Loucy (cell line): ENCODE measurements around the gene BACH2.

Source experiments
- H2AFZ ChIP-seq: fragments of 200-600 bp; sonication (generic); 2 replicates; pipeline ENCODE4 v1.6.0; 2016; ENCODE audit warnings: antibody characterized with exemption, mild to moderate bottlenecking, low read length, moderate library complexity
- H3F3A ChIP-seq: fragments of 200-600 bp; 2 replicates; pipeline ENCODE4 v1.6.0; 2016; ENCODE audit warnings: antibody characterized with exemption, low read depth, mild to moderate bottlenecking
- H3K27me3 ChIP-seq: fragments of 200-600 bp; sonication (generic); 2 replicates; pipeline ENCODE4 v1.6.1; 2014; ENCODE audit warnings: low read length, mild to moderate bottlenecking; ENCODE audit not compliant: insufficient read depth, poor library complexity, severe bottlenecking
- H3K36me3 ChIP-seq: fragments of 200-600 bp; sonication (generic); 2 replicates; pipeline ENCODE4 v1.6.1; 2016; ENCODE audit warnings: low read length; ENCODE audit not compliant: insufficient read depth
- H3K4me1 ChIP-seq: fragments of 200-600 bp; sonication (generic); 2 replicates; pipeline ENCODE4 v1.5.1; 2014; ENCODE audit warnings: low read length, mild to moderate bottlenecking; ENCODE audit not compliant: insufficient read depth, poor library complexity, severe bottlenecking
- H3K4me2 ChIP-seq: fragments of 200-600 bp; sonication (generic); 2 replicates; pipeline ENCODE4 v1.6.0; 2014; ENCODE audit warnings: antibody characterized with exemption, low read length, low read depth, mild to moderate bottlenecking; ENCODE audit not compliant: poor library complexity, severe bottlenecking
- H3K4me3 ChIP-seq: fragments of 200-600 bp; sonication (generic); 2 replicates; pipeline ENCODE4 v1.5.1; 2014; ENCODE audit warnings: low read length, mild to moderate bottlenecking, mixed read lengths; ENCODE audit not compliant: poor library complexity, severe bottlenecking
- H3K79me2 ChIP-seq: fragments of 200-600 bp; sonication (generic); 2 replicates; pipeline ENCODE4 v1.6.1; 2014; ENCODE audit warnings: low read length; ENCODE audit not compliant: insufficient read depth
- H3K9ac ChIP-seq: fragments of 200-600 bp; sonication (generic); 2 replicates; pipeline ENCODE4 v1.6.0; 2014; ENCODE audit warnings: mild to moderate bottlenecking, low read depth, low read length, moderate library complexity; ENCODE audit not compliant: poor library complexity, severe bottlenecking
- H3K9me2 ChIP-seq: fragments of 200-600 bp; sonication (generic); replicated peaks from 2 replicates; pipeline ENCODE4 v1.6.1; 2016; ENCODE audit warnings: low read depth, low read length, mixed read lengths
- H3K9me3 ChIP-seq: fragments of 200-600 bp; sonication (generic); 2 replicates; pipeline ENCODE4 v1.6.1; 2014; ENCODE audit warnings: mild to moderate bottlenecking, antibody characterized with exemption, low read length, low read depth; ENCODE audit not compliant: insufficient read depth
- H4K20me1 ChIP-seq: fragments of 200-600 bp; sonication (generic); 2 replicates; pipeline ENCODE4 v1.6.0; 2014; ENCODE audit warnings: antibody characterized with exemption, low read length, mild to moderate bottlenecking; ENCODE audit not compliant: insufficient read depth, poor library complexity, severe bottlenecking
- EZH2phosphoT487 ChIP-seq: fragments of 200-600 bp; IDR thresholded peaks from 2 replicates; pipeline ENCODE4 v1.6.1; 2018; ENCODE audit warnings: antibody characterized with exemption, mild to moderate bottlenecking, moderate library complexity, borderline replicate concordance
- TF ChIP-seq, protein P1 (sequence below): fragments of 200-600 bp; sonication (generic); conservative IDR thresholded peaks from 2 replicates; pipeline ENCODE4 v1.5.1; 2014; ENCODE audit warnings: mild to moderate bottlenecking, antibody characterized with exemption, low read length

Gene BACH2

DNA sequence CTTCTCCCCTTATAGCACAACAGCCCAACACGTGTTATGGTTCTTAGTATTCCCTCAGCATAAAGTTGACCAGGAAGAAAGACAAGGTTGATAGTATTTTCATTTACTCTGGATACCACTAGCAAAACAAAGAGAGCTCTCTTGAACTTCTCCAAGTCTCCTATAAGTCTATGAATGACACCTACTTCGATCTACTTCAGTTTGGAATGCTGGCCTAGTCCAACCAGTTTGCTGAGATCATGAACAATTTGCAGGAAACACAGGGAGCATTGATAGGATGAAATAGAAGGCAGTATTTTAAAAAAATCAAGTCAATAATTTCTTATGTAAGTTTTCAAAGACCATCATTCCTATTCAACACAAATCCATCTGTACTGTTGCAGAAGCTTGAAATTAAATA, 308.8 kb downstream of the BACH2 start:
- Histone ChIP-seq H3F3A (no peaks in the 10 kb centered on the region), H3K9ac (no peak overlapping the region), H3K4me3 (no peak overlapping the region), H3K79me2 (no peaks in the 10 kb centered on the region), H3K27me3 (no peaks in the 10 kb centered on the region), H2AFZ (no peak overlapping the region), H4K20me1 (no peaks in the 10 kb centered on the region), H3K9me2 (no peaks in the 10 kb centered on the region), H3K4me1 (no peaks in the 10 kb centered on the region), H3K9me3 (no peaks in the 10 kb centered on the region), H3K4me2 (no peak overlapping the region), H3K36me3 (peaks cover 5% of the 10 kb centered on the region; the same call in 1 of the 2 replicates)
- TF ChIP-seq, protein P1, sequence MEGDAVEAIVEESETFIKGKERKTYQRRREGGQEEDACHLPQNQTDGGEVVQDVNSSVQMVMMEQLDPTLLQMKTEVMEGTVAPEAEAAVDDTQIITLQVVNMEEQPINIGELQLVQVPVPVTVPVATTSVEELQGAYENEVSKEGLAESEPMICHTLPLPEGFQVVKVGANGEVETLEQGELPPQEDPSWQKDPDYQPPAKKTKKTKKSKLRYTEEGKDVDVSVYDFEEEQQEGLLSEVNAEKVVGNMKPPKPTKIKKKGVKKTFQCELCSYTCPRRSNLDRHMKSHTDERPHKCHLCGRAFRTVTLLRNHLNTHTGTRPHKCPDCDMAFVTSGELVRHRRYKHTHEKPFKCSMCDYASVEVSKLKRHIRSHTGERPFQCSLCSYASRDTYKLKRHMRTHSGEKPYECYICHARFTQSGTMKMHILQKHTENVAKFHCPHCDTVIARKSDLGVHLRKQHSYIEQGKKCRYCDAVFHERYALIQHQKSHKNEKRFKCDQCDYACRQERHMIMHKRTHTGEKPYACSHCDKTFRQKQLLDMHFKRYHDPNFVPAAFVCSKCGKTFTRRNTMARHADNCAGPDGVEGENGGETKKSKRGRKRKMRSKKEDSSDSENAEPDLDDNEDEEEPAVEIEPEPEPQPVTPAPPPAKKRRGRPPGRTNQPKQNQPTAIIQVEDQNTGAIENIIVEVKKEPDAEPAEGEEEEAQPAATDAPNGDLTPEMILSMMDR: no peak
- TF ChIP-seq EZH2phosphoT487: no peak

DNA sequence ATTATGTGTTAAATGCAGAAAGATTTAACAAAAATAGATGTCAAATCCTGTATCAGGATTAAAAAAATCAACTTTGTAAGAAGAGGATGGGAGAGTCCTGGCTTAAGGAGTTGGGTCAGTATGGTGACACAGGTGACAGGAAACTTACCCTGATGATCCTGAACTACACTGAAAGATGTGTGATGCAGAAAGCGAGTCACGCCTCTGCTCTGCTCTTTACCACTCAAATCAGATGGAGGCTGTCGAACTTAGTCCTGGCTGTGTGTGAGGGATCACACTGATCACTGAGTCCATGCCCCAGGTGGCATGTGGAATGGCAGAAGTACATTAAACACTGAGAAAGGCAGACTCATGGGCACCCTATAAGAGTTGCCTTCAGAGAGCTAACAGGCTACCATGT, 309.5 kb downstream of the BACH2 start:
- Histone ChIP-seq H3F3A (no peaks in the 10 kb centered on the region), H3K36me3 (peaks cover 5% of the 10 kb centered on the region; the same call in 1 of the 2 replicates), H3K79me2 (no peaks in the 10 kb centered on the region), H4K20me1 (no peaks in the 10 kb centered on the region), H3K4me1 (no peaks in the 10 kb centered on the region), H3K27me3 (no peaks in the 10 kb centered on the region), H3K9me3 (no peaks in the 10 kb centered on the region), H2AFZ (no peak overlapping the region), H3K9me2 (no peaks in the 10 kb centered on the region), H3K4me3 (no peak overlapping the region), H3K4me2 (no peak overlapping the region), H3K9ac (no peak overlapping the region)
- TF ChIP-seq EZH2phosphoT487: no peak
- TF ChIP-seq, protein P1: no peak

DNA sequence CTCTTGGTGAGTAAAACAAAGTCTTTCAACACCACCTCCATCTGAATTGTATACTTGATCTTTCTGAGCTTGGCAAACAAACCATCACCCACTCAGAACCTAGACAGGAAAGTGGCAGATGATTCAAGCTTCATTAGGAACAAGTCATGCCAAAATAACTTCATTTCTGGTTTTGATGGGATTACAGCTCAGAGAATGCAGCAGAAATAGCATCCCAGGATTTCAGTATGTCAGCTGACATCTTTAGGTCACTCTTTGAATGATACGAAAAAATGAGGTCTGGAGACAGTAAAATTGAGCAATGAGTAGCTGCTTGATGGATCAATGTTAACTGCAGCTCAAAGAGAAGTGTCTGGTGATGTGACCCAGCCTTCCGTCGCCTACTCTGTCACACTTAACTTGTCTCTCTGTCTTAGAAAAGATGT, 310.0 kb downstream of the BACH2 start:
- no peaks in the 10 kb centered on the region for H3K9me3 ChIP-seq
- H3K79me2 ChIP-seq: no peaks in the 10 kb centered on the region
- no peaks in the 10 kb centered on the region for H3K27me3 ChIP-seq

More for the DNA sequence above, 310.0 kb downstream of the BACH2 start:
- TF ChIP-seq, protein P1: no peak
- no peak for TF ChIP-seq EZH2phosphoT487
- Histone ChIP-seq H3K4me1 (no peaks in the 10 kb centered on the region), H4K20me1 (no peaks in the 10 kb centered on the region), H3K36me3 (peaks cover 5% of the 10 kb centered on the region; the same call in 1 of the 2 replicates), H3K4me2 (no peak overlapping the region), H3K9me2 (no peaks in the 10 kb centered on the region), H3K4me3 (no peak overlapping the region), H2AFZ (no peak overlapping the region), H3K9ac (no peak overlapping the region), H3F3A (no peaks in the 10 kb centered on the region)
